SK-N-SH treated with all-trans-retinoic acid at 6 μM for 48 hours (cell line): ENCODE measurements around the gene SLMAP.

Experiments
- TSHZ2 ChIP-seq: fragments of 250-450 bp; sonication (Bioruptor Pico); IDR thresholded peaks from 2 replicates; pipeline ENCODE4 v1.5.0; 2020; ENCODE audit warnings: mild to moderate bottlenecking, moderate library complexity
- ZFP3 ChIP-seq: fragments of 250-450 bp; sonication (Bioruptor Pico); IDR thresholded peaks from 2 replicates; pipeline ENCODE4 v1.5.0; 2020; ENCODE audit warnings: mild to moderate bottlenecking, moderate library complexity
- TF ChIP-seq, protein P1 (sequence below): fragments of 250-450 bp; sonication (Bioruptor Pico); IDR thresholded peaks from 2 replicates; pipeline ENCODE4 v1.8.0; 2020; ENCODE audit warnings: mild to moderate bottlenecking, moderate library complexity, borderline replicate concordance

DNA sequence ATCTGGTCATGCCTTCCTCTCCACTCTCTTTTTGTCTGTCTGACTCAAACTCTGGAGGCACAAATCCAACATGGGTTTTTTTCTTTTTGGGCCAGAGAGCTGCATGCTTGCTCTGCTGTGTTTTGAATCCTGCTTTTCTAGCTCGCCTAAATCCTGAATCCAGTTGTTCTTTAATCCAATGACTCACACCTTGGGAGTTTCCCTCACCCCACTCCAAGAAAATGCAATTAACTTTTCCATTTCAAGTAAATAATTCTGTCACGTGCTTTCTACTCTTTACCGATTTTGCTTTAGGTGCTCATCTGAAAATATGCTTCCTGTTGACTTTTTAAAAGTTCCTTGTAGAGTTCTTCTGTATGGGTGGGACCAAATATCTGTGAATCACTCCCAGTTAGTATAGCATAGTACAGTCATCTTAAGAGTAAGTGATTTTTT lies 47.6 kb downstream of the SLMAP start:
- TF ChIP-seq TSHZ2 (CRISPR knock-in tag) (no peak), ZFP3 (no peak)
- TF ChIP-seq, protein P1, sequence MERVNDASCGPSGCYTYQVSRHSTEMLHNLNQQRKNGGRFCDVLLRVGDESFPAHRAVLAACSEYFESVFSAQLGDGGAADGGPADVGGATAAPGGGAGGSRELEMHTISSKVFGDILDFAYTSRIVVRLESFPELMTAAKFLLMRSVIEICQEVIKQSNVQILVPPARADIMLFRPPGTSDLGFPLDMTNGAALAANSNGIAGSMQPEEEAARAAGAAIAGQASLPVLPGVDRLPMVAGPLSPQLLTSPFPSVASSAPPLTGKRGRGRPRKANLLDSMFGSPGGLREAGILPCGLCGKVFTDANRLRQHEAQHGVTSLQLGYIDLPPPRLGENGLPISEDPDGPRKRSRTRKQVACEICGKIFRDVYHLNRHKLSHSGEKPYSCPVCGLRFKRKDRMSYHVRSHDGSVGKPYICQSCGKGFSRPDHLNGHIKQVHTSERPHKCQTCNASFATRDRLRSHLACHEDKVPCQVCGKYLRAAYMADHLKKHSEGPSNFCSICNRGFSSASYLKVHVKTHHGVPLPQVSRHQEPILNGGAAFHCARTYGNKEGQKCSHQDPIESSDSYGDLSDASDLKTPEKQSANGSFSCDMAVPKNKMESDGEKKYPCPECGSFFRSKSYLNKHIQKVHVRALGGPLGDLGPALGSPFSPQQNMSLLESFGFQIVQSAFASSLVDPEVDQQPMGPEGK (CRISPR knock-in tag): no peak
